ENCODE measurements around the gene IL1RN.

DNA sequence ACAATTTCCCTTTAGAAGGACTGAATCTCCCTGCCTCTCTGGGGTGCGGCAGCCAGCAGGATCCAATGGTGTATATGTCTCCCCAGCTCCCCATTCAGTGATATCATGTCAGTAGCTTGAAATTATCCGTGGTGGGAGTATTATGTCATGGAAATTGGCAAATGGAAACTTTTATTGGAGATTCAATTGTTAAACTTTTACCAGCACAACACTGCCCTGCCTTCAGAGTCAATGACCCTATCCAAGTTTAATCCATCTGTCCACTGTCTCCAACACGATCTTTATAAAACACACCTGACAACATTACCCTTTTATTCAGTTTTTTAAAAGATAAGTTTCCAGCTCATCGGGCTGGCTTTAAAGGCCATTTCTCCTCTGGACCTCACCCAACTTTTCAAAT lies 5.0 kb upstream of the IL1RN start:
- TF ChIP-seq NFXL1 (IDR thresholded peaks at IDR 0.05; ENCODE audit: borderline replicate concordance) (no peak), NFYB (IDR thresholded peaks at IDR 0.05; ENCODE audit: insufficient read depth, low read depth, low read length) (no peak), CREM (IDR thresholded peaks at IDR 0.05; ENCODE audit: low read depth) (no peak)
- TF ChIP-seq, protein P1, sequence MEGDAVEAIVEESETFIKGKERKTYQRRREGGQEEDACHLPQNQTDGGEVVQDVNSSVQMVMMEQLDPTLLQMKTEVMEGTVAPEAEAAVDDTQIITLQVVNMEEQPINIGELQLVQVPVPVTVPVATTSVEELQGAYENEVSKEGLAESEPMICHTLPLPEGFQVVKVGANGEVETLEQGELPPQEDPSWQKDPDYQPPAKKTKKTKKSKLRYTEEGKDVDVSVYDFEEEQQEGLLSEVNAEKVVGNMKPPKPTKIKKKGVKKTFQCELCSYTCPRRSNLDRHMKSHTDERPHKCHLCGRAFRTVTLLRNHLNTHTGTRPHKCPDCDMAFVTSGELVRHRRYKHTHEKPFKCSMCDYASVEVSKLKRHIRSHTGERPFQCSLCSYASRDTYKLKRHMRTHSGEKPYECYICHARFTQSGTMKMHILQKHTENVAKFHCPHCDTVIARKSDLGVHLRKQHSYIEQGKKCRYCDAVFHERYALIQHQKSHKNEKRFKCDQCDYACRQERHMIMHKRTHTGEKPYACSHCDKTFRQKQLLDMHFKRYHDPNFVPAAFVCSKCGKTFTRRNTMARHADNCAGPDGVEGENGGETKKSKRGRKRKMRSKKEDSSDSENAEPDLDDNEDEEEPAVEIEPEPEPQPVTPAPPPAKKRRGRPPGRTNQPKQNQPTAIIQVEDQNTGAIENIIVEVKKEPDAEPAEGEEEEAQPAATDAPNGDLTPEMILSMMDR (IDR thresholded peaks at IDR 0.05 in 2 of 3, conservative IDR thresholded peaks at IDR 0.05 in 1 of 3; ENCODE audit: control insufficient read depth in 2 of 3, extremely low read depth in 1 of 3, insufficient read depth in 1 of 3, low read depth in 3 of 3, low read length in 3 of 3), result no peak
- TF ChIP-seq, protein P2, sequence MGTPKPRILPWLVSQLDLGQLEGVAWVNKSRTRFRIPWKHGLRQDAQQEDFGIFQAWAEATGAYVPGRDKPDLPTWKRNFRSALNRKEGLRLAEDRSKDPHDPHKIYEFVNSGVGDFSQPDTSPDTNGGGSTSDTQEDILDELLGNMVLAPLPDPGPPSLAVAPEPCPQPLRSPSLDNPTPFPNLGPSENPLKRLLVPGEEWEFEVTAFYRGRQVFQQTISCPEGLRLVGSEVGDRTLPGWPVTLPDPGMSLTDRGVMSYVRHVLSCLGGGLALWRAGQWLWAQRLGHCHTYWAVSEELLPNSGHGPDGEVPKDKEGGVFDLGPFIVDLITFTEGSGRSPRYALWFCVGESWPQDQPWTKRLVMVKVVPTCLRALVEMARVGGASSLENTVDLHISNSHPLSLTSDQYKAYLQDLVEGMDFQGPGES (IDR thresholded peaks at IDR 0.05), result no peak

Data from GM12878 (cell line).